Neural cell (in vitro differentiated cells): ENCODE measurements around the gene ZBTB7C. TPM values are rescaled to one million over a fixed set of nuclear protein-coding genes. Genes with fewer than 3 reads are reported as not detected.

Source experiments
- polyA plus RNA-seq: library from polyadenylated mRNA; depleted of rRNA; stranded (reverse); fragments of >200 nt; gene quantifications from 2 replicates; pipeline ENCODE4 v1.2.3, GENCODE V29; 2014
- small RNA-seq, 3 experiments: library from RNA; depleted of rRNA; stranded (forward); fragments of <200 nt; gene quantifications; one replicate each; pipeline ENCODE3, GENCODE V24; 2012

The ZBTB7C gene
- polyA plus RNA-seq, 1 donor from 2014 or later, result 2.4 TPM

Small RNAs within 50 kb of the gene (small RNA-seq; reads per million reads assigned to genes)
- 0 to 0.08 (median 0) reads per million in 3 experiments for gene RNU6-708P

Other genes starting within 250 kb of the ZBTB7C start
- 50.2 and 97.9 TPM in 2 replicates for gene CTIF, start 129.6 kb upstream of the ZBTB7C start, polyA plus RNA-seq